Neuronal stem cell (in vitro differentiated cells): ENCODE measurements around the gene SRSF12.

Experiments
- DNase-seq: peaks from one replicate; pipeline ENCODE4 v3.0.0-alpha.2; 2013; ENCODE audit warnings: low spot score
- H2AFZ ChIP-seq: one replicate; pipeline ENCODE4 v1.6.1; 2013; ENCODE audit warnings: mild to moderate bottlenecking, low read length, inconsistent platforms
- H2AK5ac ChIP-seq: 2 replicates; pipeline ENCODE4 v1.6.1; 2013; ENCODE audit warnings: low read depth, mild to moderate bottlenecking, inconsistent platforms, low read length, moderate library complexity, mixed read lengths
- H2BK120ac ChIP-seq: 2 replicates; pipeline ENCODE4 v1.6.1; 2013; ENCODE audit warnings: low read depth, mild to moderate bottlenecking, inconsistent platforms, low read length, moderate library complexity, mixed read lengths
- H2BK12ac ChIP-seq: one replicate; pipeline ENCODE4 v1.6.1; 2013; ENCODE audit warnings: low read length, inconsistent platforms
- H2BK15ac ChIP-seq: 2 replicates; pipeline ENCODE4 v1.6.1; 2013; ENCODE audit warnings: mild to moderate bottlenecking, low read length, inconsistent platforms, mixed read lengths
- H2BK5ac ChIP-seq: one replicate; pipeline ENCODE4 v1.6.1; 2013; ENCODE audit warnings: inconsistent platforms, mild to moderate bottlenecking, low read length, moderate library complexity
- H3K14ac ChIP-seq: one replicate; pipeline ENCODE4 v1.6.1; 2013; ENCODE audit warnings: low read length, inconsistent platforms
- H3K18ac ChIP-seq: 2 replicates; pipeline ENCODE4 v1.6.1; 2013; ENCODE audit warnings: low read length, inconsistent platforms
- H3K23ac ChIP-seq: 2 replicates; pipeline ENCODE4 v1.6.1; 2013; ENCODE audit warnings: low read depth, mild to moderate bottlenecking, mixed read lengths, low read length, inconsistent platforms; ENCODE audit not compliant: poor library complexity
- H3K27ac ChIP-seq: replicated peaks from 3 replicates; pipeline ENCODE4 v1.5.1; 2013; ENCODE audit warnings: low read length, inconsistent platforms
- H3K27me3 ChIP-seq, 3 experiments: 2 replicates each; pipeline ENCODE4 v1.6.1; 2013; ENCODE audit warnings: low read length in 3 of 3, mild to moderate bottlenecking in 2 of 3, inconsistent platforms in 1 of 3, low read depth in 1 of 3, mixed read lengths in 1 of 3, moderate library complexity in 1 of 3; ENCODE audit not compliant: control insufficient read depth in 3 of 3, insufficient read depth in 3 of 3
- H3K36me3 ChIP-seq, 2 donors: replicated peaks in 1 of 2; 2 replicates each; pipeline ENCODE4 v1.6.1; 2013; ENCODE audit warnings: low read length in 2 of 2; ENCODE audit not compliant: control insufficient read depth in 2 of 2, insufficient read depth in 2 of 2
- H3K4ac ChIP-seq: 2 replicates; pipeline ENCODE4 v1.6.1; 2013; ENCODE audit warnings: inconsistent platforms, mild to moderate bottlenecking, low read length, moderate library complexity
- H3K4me1 ChIP-seq, 2 donors: 1 replicate in 1 of 2; 2 replicates in 1 of 2; pipeline ENCODE4 v1.6.1; 2013; ENCODE audit warnings: low read length in 2 of 2, low read depth in 1 of 2; ENCODE audit not compliant: control insufficient read depth in 2 of 2, insufficient read depth in 1 of 2
- H3K4me2 ChIP-seq: one replicate; pipeline ENCODE4 v1.6.1; 2013; ENCODE audit warnings: mild to moderate bottlenecking, low read length, inconsistent platforms; ENCODE audit not compliant: insufficient read depth, poor library complexity, severe bottlenecking
- H3K4me3 ChIP-seq, 2 donors: 2 replicates each; pipeline ENCODE4 v1.5.1; 2013; ENCODE audit warnings: low read length in 2 of 2, mild to moderate bottlenecking in 2 of 2, inconsistent platforms in 1 of 2, moderate library complexity in 1 of 2
- H3K79me1 ChIP-seq: one replicate; pipeline ENCODE4 v1.6.1; 2013; ENCODE audit warnings: low read depth, mild to moderate bottlenecking, inconsistent platforms, low read length, moderate library complexity
- H3K9ac ChIP-seq: one replicate; pipeline ENCODE4 v1.6.1; 2013; ENCODE audit warnings: mild to moderate bottlenecking, low read depth, low read length, inconsistent platforms; ENCODE audit not compliant: poor library complexity
- H3K9me3 ChIP-seq, 2 donors: replicated peaks in 1 of 2; 2 replicates each; pipeline versions ENCODE3 to v1.6.1; 2013; ENCODE audit warnings: low read length in 2 of 2, mild to moderate bottlenecking in 2 of 2, inconsistent platforms in 1 of 2, low read depth in 1 of 2, mixed read lengths in 1 of 2, moderate library complexity in 1 of 2; ENCODE audit not compliant: control insufficient read depth in 2 of 2, insufficient read depth in 1 of 2
- H4K8ac ChIP-seq: one replicate; pipeline ENCODE4 v1.6.1; 2013; ENCODE audit warnings: low read depth, mild to moderate bottlenecking, inconsistent platforms, low read length, moderate library complexity
- H4K91ac ChIP-seq: one replicate; pipeline ENCODE4 v1.6.1; 2013; ENCODE audit warnings: low read length, low read depth, mild to moderate bottlenecking, inconsistent platforms; ENCODE audit not compliant: poor library complexity
- WGBS, 2 donors: extraction: QIAGEN DNeasy Blood & Tissue Kit; methylation state at CpG; one replicate each; pipeline ENCODE4 v1.1.7; 2013; ENCODE audit warnings: missing lambda C conversion rate in 2 of 2, mixed read lengths in 1 of 2; ENCODE audit not compliant: insufficient read length in 2 of 2, insufficient replicate concordance in 1 of 2; ENCODE audit errors: extremely low coverage in 2 of 2; 5-methylcytosine and 5-hydroxymethylcytosine counted together

SRSF12 gene

DNA sequence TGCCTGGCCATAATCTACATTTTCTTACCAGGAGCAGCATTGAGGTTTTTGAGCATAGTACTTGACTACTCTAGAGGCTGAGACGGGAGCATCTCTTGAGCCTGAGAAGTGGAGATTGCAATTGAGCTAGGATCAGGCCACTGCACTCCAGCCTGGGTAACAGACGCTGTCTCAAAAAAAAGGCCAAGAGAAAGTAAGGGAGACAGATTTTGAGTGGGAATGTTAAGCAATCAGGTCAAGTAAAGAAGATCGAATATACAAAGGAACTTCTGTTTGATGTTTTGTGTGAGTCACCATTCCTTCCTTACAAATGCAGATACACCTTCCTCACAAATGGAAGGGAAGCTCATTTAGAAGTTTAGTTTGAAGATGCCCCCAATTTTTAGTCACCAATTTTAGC is 32.9 kb downstream of the SRSF12 start:
- Histone ChIP-seq H3K14ac (no peak overlapping the region), H3K4me3 (no peak overlapping the region), H3K4ac (no peak overlapping the region), H2AK5ac (no peak overlapping the region), H3K36me3 (peaks cover 14 to 32% of the 10 kb centered on the region in 2 donors), H2BK12ac (no peak overlapping the region), H3K9me3 (no peaks in the 10 kb centered on the region), H3K23ac (no peak overlapping the region), H2BK15ac (no peak overlapping the region), H3K4me1 (peaks cover 4 to 7% of the 10 kb centered on the region in 2 donors), H4K8ac (no peak overlapping the region), H3K9ac (no peak overlapping the region), H3K27ac (no peak overlapping the region), H4K91ac (no peak overlapping the region), H2BK5ac (no peak overlapping the region), H2BK120ac (no peak overlapping the region), H2AFZ (no peak overlapping the region), H3K27me3 (no peaks in the 10 kb centered on the region), H3K4me2 (no peak overlapping the region), H3K18ac (no peak overlapping the region), H3K79me1 (peaks cover 6% of the 10 kb centered on the region)
- WGBS, 2 donors = no CpG with 5 or more reads among the region's 3 CpGs
- DNase-seq = no peak

DNA sequence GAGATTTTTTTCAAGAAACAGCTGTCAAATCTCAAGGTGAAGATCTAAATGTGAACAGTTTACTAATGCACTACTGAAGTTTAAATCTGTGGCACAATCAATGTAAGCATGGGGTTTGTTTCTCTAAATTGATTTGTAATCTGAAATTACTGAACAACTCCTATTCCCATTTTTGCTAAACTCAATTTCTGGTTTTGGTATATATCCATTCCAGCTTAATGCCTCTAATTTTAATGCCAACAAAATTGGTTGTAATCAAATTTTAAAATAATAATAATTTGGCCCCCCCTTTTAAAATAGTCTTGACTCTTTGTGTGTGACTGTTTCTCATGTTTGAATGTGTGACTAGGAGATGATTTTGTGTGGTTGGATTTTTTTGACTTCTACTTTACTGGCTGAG is 33.3 kb downstream of the SRSF12 start:
- no peak overlapping the region for H3K23ac ChIP-seq
- H3K4me3 ChIP-seq = no peak overlapping the region
- DNase-seq = no peak
- H3K27me3 ChIP-seq = no peaks in the 10 kb centered on the region
- H3K18ac ChIP-seq = no peak overlapping the region
- peaks cover 4 to 7% of the 10 kb centered on the region in 2 donors for H3K4me1 ChIP-seq
- H3K79me1 ChIP-seq = peaks cover 6% of the 10 kb centered on the region
- no peak overlapping the region for H2BK5ac ChIP-seq
- no peak overlapping the region for H4K8ac ChIP-seq
- H3K9me3 ChIP-seq = no peaks in the 10 kb centered on the region
- no peak overlapping the region for H3K14ac ChIP-seq
- no peak overlapping the region for H2AFZ ChIP-seq
- no peak overlapping the region for H4K91ac ChIP-seq
- no peak overlapping the region for H3K4me2 ChIP-seq
- H2BK12ac ChIP-seq = no peak overlapping the region
- H3K36me3 ChIP-seq = peaks cover 14 to 32% of the 10 kb centered on the region in 2 donors
- H2BK120ac ChIP-seq = no peak overlapping the region
- H3K9ac ChIP-seq = no peak overlapping the region
- H3K27ac ChIP-seq = no peak overlapping the region
- H2BK15ac ChIP-seq = no peak overlapping the region
- no peak overlapping the region for H3K4ac ChIP-seq
- H2AK5ac ChIP-seq = no peak overlapping the region

GRCh38 chr6:89082486-89082891 is 35.4 kb downstream of the SRSF12 start:
- Histone ChIP-seq H3K14ac (no peak overlapping the region), H2BK5ac (no peak overlapping the region), H4K8ac (no peak overlapping the region), H2AK5ac (no peak overlapping the region), H2BK120ac (no peak overlapping the region), H3K27ac (no peak overlapping the region), H3K18ac (no peak overlapping the region), H3K79me1 (peaks cover 6% of the 10 kb centered on the region), H3K4me2 (peak overlapping the region; percentile 60), H3K23ac (no peak overlapping the region), H3K9me3 (no peaks in the 10 kb centered on the region), H3K4ac (no peak overlapping the region), H4K91ac (no peak overlapping the region), H3K36me3 (peaks cover 14 to 32% of the 10 kb centered on the region in 2 donors), H3K4me3 (peak overlapping the region; percentile 73 to 97), H3K27me3 (no peaks in the 10 kb centered on the region), H2BK15ac (no peak overlapping the region), H2BK12ac (no peak overlapping the region), H3K4me1 (peaks cover 4 to 7% of the 10 kb centered on the region in 2 donors), H3K9ac (no peak overlapping the region), H2AFZ (no peak overlapping the region)
- no peak for DNase-seq
- WGBS, 2 donors = no CpG with 5 or more reads among the region's 9 CpGs

GRCh38 chr6:89081423-89082322 is 36.2 kb downstream of the SRSF12 start:
- Histone ChIP-seq H2BK12ac (no peak overlapping the region), H2BK120ac (peak overlapping the region; percentile 97), H3K27me3 (peaks cover 0 to 3% (median 0%) of the 10 kb centered on the region in 3 experiments), H4K8ac (no peak overlapping the region), H3K18ac (peak overlapping the region; percentile 99), H2BK15ac (peak overlapping the region; percentile 85), H2AFZ (peak overlapping the region; percentile 91), H3K27ac (peak overlapping the region; percentile 92), H3K4ac (no peak overlapping the region), H2BK5ac (peak overlapping the region; percentile 97), H3K4me2 (peak overlapping the region; percentile 71), H3K9me3 (no peaks in the 10 kb centered on the region), H3K9ac (peak overlapping the region; percentile 96), H4K91ac (peak overlapping the region; percentile 79), H3K4me1 (peaks cover 4 to 7% of the 10 kb centered on the region in 2 donors), H2AK5ac (peak overlapping the region; percentile 99), H3K36me3 (peaks cover 14 to 32% of the 10 kb centered on the region in 2 donors), H3K14ac (peak overlapping the region; percentile 98), H3K79me1 (peaks cover 6% of the 10 kb centered on the region), H3K4me3 (peak overlapping the region; percentile 93 to 97), H3K23ac (peak overlapping the region; percentile 90)
- no CpG with 5 or more reads among the region's 69 CpGs for WGBS, 2 donors
- peak; percentile 89 for DNase-seq
